Peyer's patch (tissue), 4 donors: ENCODE data around the gene PRR16.

ENCODE experiments used
- POLR2A ChIP-seq, 2 donors: fragments of 450-650 bp; IDR thresholded peaks; one replicate each; pipeline ENCODE4 v1.5.1; 2017; ENCODE audit warnings: antibody characterized with exemption in 2 of 2, mild to moderate bottlenecking in 2 of 2, moderate library complexity in 2 of 2
- TF ChIP-seq, protein P1 (sequence below), 6 experiments: fragments of 450-650 bp in 4 of 6; fragments of 200-600 bp in 2 of 6; sonication (generic) in 1 of 6; IDR thresholded peaks; one replicate each; pipeline ENCODE4 v1.5.1; 2017 to 2019; ENCODE audit warnings: antibody characterized with exemption in 6 of 6, mild to moderate bottlenecking in 3 of 6, moderate library complexity in 1 of 6

DNA sequence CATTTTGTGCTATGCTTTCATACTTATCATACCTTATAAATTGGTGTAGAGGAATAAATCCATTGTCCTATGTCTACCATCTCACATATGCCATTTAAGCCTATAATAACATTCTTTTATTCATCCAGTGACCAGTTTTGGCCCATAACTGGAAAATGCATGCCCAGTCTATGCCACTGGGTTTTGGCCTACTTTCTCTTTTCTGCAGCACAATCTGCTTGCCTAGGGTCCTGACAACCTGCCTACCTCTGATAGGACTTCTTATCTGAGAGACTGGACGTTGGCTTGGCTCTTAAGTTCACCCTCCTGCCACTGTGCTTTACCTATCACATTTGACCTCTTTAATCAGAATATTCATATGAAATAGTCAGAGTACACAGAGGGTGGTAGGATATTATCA, 103.0 kb downstream of the PRR16 start:
- TF ChIP-seq, protein P1, sequence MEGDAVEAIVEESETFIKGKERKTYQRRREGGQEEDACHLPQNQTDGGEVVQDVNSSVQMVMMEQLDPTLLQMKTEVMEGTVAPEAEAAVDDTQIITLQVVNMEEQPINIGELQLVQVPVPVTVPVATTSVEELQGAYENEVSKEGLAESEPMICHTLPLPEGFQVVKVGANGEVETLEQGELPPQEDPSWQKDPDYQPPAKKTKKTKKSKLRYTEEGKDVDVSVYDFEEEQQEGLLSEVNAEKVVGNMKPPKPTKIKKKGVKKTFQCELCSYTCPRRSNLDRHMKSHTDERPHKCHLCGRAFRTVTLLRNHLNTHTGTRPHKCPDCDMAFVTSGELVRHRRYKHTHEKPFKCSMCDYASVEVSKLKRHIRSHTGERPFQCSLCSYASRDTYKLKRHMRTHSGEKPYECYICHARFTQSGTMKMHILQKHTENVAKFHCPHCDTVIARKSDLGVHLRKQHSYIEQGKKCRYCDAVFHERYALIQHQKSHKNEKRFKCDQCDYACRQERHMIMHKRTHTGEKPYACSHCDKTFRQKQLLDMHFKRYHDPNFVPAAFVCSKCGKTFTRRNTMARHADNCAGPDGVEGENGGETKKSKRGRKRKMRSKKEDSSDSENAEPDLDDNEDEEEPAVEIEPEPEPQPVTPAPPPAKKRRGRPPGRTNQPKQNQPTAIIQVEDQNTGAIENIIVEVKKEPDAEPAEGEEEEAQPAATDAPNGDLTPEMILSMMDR (IDR thresholded peaks at IDR 0.05): no peak
- TF ChIP-seq POLR2A (IDR thresholded peaks at IDR 0.05): no peak
